ENCODE measurements around the gene HK3. TPM values are rescaled to one million over a fixed set of nuclear protein-coding genes. Genes with fewer than 3 reads are reported as not detected.

Gene HK3
- total RNA-seq, 4 donors from 2014 or later: 5.2 to 38.1 (median 16.3) TPM

DNA sequence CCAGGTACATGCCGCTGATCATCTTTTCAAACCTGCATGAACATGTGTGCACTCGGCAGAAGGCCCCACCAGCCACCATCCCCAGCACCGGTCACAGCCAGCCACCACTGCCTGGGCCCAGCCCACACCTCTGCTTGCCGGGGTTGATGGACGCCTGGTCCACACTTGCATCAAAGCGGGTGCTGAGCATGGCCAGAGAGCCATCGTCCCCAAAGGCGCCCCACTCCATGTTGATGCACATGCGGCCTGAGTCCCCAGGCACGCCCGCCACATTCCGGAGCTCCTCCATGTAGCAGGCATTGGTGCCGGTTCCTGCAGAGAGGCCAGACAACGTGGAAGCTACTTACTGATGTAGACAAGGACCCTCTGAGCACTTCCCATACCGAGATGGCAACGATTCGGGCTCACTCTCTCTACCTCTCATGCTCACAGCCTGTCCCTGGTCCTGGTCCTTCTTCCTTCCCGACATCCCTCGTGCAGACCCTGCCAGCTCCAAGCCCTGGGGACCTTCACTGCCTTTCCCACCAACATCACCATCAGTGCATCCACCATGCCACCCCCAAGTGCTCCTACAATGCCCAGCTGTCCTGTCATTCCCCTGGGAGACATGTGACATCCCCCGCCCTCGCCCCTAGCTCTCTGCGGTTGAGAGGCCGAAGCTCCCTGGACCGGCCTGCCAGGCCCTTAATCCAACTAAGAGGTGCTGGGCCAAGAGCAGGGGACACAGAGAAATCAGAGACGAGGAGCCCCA lies 17.2 kb downstream of the HK3 start:
- TF ChIP-seq, protein P1, sequence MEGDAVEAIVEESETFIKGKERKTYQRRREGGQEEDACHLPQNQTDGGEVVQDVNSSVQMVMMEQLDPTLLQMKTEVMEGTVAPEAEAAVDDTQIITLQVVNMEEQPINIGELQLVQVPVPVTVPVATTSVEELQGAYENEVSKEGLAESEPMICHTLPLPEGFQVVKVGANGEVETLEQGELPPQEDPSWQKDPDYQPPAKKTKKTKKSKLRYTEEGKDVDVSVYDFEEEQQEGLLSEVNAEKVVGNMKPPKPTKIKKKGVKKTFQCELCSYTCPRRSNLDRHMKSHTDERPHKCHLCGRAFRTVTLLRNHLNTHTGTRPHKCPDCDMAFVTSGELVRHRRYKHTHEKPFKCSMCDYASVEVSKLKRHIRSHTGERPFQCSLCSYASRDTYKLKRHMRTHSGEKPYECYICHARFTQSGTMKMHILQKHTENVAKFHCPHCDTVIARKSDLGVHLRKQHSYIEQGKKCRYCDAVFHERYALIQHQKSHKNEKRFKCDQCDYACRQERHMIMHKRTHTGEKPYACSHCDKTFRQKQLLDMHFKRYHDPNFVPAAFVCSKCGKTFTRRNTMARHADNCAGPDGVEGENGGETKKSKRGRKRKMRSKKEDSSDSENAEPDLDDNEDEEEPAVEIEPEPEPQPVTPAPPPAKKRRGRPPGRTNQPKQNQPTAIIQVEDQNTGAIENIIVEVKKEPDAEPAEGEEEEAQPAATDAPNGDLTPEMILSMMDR (IDR thresholded peaks at IDR 0.05; ENCODE audit: low read depth): no peak

DNA sequence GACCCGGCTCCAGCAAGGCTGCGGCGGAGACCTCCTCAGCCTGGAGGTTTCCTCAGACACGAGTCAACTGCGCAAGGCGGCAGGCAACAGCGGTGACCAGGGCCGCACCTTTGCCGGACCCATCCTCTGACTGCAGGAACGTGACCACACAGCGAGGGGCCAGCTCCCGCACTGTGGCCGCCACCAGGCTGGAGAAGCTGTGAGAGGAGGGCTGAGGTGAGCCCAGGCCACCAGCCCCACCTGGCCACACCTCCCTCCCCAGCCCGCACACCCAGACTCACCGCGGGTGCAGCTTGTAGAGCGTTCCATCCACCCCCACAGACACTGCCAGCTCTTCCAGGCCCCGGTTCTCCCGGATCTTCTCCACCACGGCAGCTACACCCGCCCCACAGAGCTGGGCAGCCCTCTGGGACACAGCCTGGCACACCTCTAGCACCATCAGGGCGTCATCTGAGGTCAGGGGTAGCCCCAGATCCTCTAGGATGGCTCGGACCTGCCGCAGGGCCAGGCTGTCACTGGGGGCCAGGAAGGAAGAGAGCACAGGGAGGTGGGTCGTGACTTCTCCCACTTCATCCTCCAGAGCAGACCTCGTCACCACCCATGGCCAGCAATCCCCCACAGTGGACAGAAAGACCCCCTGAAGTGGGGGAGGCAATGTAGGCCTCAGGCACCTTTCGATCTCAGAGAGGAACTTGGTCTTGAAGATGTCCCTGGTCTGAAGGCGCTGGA lies 18.0 kb downstream of the HK3 start:
- TF ChIP-seq, protein P1 (IDR thresholded peaks at IDR 0.05; ENCODE audit: low read depth): no peak

DNA sequence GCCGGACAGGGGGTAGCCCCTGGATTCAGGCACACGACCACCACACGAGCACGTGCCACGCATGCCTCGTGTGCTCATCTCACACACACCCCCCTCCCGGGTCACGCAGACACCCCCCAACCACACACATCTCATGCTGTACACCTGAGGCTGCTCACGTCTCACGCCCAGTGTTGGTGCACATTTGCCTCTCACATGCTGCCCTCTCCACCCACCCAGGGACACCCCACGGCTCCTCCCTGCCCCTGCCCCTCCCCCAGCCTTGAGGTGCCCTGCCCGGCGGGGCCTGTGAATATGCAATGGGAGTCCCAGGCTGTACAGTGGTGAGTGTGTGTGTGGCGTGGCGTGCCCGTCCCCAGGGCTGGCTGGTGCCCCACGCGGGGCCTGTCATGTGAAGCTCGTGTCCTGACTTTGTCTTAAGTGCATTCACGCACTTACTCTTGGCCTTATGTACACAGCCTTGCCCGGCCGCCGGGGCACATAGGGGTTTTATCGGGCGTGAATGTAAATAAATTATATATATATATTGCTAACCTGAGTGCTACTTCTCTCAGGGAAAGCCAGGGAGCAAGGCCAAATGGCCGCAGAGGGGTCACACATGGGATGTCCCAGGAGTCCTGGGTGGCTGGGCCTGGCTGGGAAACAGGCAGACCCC lies 18.7 kb downstream of the HK3 start:
- TF ChIP-seq, protein P1 (IDR thresholded peaks at IDR 0.05; ENCODE audit: low read depth): no peak

DNA sequence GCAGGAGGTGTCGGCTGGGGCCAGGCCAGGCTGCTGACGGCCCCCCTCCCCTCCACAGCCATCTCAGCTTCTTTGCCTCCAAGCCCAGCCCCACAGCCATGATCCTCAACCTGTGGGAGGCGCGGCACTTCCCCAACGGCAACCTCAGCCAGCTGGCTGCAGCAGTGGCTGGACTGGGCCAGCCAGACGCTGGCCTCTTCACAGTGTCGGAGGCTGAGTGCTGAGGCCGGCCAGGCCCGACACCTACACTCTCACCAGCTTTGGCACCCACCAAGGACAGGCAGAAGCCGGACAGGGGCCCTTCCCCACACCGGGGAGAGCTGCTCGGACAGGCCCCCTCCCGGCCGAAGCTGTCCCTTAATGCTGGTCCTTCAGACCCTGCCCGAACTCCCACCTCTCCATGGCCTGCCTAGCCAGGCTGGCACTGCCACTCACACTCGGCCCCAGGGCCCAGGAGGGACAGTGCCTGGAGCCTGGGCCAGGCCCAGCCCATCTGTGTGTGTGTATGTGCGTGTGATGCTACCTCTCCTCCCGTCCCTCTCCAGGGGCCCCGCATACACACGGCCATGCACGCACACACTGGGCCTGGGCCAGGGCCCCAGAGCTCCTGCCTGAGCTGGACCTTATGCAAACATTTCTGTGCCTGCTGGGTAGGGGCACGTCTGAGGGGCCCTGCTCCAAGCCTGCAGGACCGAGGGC lies 19.3 kb downstream of the HK3 start:
- TF ChIP-seq, protein P1 (IDR thresholded peaks at IDR 0.05; ENCODE audit: low read depth): no peak

DNA sequence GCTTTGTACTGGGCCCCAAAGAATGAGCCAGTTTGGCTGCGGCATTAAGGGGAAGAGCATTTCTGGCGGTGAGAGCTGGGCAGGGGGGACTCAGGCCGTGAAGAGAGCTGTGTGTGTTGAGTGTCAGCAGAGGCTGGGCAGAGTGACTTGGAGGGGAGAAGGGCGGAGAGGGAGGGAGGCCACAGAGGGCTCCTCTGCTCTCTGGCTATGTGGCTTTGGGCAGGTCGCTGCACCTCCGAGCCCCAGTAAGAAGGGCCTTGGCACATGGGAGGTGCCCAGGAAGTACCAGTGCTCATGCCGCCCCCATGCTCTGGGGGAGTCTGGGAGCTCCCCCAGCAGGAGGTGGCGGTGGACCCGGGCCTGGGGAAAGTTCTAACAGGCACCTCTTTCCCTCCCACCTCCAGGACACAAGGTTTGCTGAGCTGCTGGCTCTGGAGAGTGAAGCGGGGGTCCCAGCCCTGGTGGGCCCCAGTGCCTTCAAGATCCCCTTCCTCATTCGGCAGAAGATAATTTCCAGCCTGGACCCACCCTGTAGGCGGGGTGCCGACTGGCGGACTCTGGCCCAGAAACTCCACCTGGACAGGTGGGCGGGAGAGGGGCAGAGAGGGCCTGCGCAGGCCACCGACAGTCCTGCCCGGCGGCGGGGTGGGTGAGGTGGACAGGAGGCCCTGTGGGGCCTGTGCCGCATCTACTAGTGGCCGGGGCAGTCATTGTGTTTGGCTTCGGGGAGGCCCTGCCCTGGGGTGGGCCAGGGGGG lies 20.1 kb downstream of the HK3 start:
- TF ChIP-seq, protein P1 (IDR thresholded peaks at IDR 0.05; ENCODE audit: low read depth): no peak

DNA sequence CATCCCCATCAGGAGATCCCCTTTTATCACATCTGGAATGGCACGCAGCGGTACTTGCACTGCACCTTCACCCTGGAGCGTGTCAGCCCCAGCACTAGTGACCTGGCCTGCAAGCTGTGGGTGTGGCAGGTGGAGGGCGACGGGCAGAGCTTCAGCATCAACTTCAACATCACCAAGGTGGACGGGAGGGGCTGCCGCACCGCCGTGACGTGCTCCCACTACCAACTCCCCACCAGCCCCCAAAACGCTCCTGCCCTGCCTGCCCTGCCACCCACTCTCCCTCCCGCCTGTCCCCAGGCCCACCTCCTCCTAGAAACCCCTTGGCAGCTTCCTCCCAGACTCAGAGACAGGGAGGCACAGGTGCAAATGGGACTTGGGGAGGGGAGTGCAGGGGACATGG lies 20.7 kb downstream of the HK3 start:
- TF ChIP-seq, protein P1 (IDR thresholded peaks at IDR 0.05; ENCODE audit: low read depth): no peak
